ENCODE results near the gene WWOX.
"Not testable (repeated sequence)": the region's sequence is repeated elsewhere in the genome, so short reads cannot be mapped to it uniquely, and the experiment has no call there.

The WWOX gene

DNA sequence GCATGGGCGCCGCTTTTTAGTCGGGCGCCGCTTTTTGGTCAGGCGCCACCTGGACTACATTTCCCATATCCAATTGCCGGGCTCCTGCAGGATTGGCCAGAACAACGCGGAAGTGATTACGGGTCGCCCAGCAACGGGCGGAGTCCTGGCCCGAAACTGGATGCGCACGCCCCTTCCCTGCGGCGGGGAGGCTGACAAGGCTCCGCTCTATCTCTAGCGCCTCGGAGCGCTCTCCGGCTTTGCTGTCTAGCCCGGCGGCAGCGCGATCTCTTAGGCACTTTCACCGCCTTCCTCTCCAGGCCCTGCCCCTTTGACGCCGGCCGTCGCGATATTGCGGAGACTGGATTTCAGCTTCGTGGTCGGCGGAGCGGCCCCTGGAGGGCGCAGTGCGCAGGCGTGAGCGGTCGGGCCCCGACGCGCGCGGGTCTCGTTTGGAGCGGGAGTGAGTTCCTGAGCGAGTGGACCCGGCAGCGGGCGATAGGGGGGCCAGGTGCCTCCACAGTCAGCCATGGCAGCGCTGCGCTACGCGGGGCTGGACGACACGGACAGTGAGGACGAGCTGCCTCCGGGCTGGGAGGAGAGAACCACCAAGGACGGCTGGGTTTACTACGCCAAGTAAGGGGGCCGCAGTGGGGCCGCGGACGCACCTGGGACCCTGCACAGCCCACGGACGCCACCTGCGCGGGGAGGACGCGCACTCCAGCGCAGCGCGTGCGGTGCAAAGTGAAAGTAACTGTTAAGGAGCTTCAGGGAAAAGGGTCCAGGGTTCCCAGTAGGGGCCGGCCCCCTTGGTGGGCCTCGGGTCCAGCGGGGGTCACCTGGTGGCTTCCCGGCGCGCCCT is at the start of gene WWOX:
WWOX (plus strand) TSS at position 384 of the 841 bp plus-strand sequence.
- Histone ChIP-seq H3K27me3 (replicated peaks; ENCODE audit: control insufficient read depth, insufficient read depth, low read length) (no peaks in the 10 kb centered on the region), H3K36me3 (ENCODE audit: control insufficient read depth, insufficient read depth, low read length) (no peaks in the 10 kb centered on the region), H3K4me3 (replicated peaks; ENCODE audit: low read depth, low read length) (peak within 1 kb of the TSS; percentile 80)
- DNase-seq (ENCODE audit: extremely low read depth, insufficient read length) = peak; percentile 98
- TF ChIP-seq, protein P1, sequence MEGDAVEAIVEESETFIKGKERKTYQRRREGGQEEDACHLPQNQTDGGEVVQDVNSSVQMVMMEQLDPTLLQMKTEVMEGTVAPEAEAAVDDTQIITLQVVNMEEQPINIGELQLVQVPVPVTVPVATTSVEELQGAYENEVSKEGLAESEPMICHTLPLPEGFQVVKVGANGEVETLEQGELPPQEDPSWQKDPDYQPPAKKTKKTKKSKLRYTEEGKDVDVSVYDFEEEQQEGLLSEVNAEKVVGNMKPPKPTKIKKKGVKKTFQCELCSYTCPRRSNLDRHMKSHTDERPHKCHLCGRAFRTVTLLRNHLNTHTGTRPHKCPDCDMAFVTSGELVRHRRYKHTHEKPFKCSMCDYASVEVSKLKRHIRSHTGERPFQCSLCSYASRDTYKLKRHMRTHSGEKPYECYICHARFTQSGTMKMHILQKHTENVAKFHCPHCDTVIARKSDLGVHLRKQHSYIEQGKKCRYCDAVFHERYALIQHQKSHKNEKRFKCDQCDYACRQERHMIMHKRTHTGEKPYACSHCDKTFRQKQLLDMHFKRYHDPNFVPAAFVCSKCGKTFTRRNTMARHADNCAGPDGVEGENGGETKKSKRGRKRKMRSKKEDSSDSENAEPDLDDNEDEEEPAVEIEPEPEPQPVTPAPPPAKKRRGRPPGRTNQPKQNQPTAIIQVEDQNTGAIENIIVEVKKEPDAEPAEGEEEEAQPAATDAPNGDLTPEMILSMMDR (IDR thresholded peaks at IDR 0.05; ENCODE audit: insufficient read depth, low read length, poor library complexity, severe bottlenecking) = peak; percentile 97

DNA sequence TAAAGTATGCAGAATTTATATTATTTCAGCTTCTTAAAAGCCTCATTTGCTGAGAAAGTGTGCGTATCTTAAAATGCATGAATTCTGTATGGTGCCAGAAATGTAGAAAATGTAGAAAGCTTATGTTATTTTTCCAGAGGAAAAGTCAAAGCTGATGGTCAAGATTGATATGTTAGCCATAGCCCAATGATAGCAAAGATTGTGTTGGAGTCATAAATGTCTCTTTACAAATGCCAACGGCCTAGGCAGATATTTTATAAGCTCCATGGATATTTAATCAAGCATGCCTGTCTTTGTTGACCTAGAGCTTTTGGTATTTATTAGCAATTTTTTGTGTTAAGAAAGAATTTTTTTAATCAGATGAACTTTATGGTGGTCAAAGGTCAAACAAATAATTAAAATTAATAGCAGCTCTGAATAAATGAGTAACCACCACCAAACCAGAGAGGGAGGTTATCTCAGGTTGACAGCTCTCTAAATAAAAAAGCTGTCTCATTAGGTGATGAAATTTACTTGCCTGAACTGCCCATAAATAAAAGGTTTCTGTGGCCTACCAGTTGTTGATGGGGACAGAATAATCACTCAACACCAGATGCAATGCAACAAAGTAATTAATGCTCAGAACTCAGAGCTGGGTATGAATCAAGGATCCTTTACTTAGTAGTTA is 48.6 kb upstream of the WWOX start:
- Histone ChIP-seq H3K27me3 (replicated peaks; ENCODE audit: control insufficient read depth, insufficient read depth, low read length) (no peaks in the 10 kb centered on the region), H3K4me3 (replicated peaks; ENCODE audit: low read depth, low read length) (no peak overlapping the region), H3K36me3 (ENCODE audit: control insufficient read depth, insufficient read depth, low read length) (no peaks in the 10 kb centered on the region)
- TF ChIP-seq, protein P1 (IDR thresholded peaks at IDR 0.05; ENCODE audit: insufficient read depth, low read length, poor library complexity, severe bottlenecking) = no peak
- no peak for DNase-seq (ENCODE audit: extremely low read depth, insufficient read length)

DNA sequence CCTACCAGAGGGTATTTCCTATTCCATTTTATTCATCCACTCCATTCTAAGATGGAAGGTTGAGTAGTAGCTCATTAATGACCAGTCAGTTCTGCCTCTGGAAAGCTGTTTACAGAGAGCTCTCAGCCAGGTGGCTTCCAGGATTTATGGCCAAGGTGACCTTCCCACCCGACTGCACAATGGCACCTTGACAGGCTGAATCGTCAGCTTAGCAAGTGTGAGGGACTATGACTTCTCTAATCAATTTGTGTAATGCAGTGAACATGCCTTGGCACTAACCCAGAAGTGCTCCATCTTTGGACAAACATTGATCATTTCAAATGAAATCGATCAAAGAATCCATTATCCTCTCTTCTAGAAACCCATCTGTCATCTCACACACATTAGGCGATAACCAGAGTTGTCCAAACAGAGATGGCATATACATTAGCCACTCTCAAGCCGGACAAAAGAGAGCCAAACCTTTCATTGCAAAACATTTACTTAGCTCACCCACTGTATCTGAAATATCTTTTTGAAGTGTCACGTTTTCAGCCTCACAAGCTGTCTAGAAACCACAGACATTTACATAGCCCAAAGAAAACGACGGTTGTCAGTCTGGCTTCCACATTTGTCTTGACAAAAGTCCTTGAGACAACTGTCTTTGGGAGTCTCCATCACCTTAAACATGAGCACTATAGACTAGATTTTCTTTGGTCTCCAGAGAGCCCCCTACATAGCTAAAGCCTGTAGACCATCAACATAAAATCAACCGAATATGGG is 41.5 kb upstream of the WWOX start:
- TF ChIP-seq, protein P1 (IDR thresholded peaks at IDR 0.05; ENCODE audit: insufficient read depth, low read length, poor library complexity, severe bottlenecking) = no peak
- Histone ChIP-seq H3K27me3 (replicated peaks; ENCODE audit: control insufficient read depth, insufficient read depth, low read length) (no peaks in the 10 kb centered on the region; the same call in 1 of the 2 replicates), H3K4me3 (replicated peaks; ENCODE audit: low read depth, low read length) (no peak overlapping the region), H3K36me3 (ENCODE audit: control insufficient read depth, insufficient read depth, low read length) (no peaks in the 10 kb centered on the region)
- DNase-seq (ENCODE audit: extremely low read depth, insufficient read length) = no peak

DNA sequence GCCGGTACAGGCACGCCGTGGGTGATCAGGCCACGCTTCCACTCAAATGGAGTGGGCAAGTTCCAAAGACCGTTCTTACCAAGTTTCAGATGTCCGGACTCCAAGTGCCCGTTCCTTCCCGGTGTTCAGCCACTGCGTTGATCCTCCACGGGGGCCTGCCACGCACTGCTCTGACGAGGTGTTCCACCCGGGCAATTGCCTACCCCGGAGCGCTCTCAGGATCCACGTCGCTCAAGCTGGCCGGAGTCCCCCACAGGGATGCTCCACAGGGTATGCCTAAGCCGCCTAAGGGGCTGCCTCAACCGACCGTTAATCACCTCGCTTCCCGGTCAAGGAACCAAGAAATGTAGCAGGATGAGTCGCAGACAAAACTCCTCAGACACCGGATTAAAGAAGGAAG is 39.6 kb upstream of the WWOX start:
- H3K27me3 ChIP-seq (replicated peaks; ENCODE audit: control insufficient read depth, insufficient read depth, low read length); H3K36me3 ChIP-seq (ENCODE audit: control insufficient read depth, insufficient read depth, low read length); H3K4me3 ChIP-seq (replicated peaks; ENCODE audit: low read depth, low read length); DNase-seq (ENCODE audit: extremely low read depth, insufficient read length): not testable (repeated sequence)

DNA sequence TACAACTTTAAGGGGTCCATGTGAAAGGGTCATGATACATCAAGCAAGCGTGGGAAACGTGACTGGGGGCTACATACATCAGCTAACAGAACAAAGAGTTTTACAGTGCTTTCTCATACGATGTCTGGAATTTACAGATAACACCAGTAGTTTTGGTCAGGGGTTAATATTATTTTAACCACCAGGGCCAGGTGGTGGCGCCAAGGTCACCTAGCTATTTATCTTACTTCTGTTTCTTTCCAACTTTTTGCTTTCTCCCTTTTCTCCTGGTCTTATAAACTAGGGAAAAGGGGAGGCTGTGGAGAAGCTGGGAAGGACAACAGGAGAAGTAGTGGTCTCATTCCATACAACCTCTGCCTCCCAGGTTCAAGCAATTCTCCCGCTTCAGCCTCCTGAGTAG is 39.2 kb upstream of the WWOX start:
- no peaks in the 10 kb centered on the region for H3K36me3 ChIP-seq (ENCODE audit: control insufficient read depth, insufficient read depth, low read length)
- H3K27me3 ChIP-seq (replicated peaks; ENCODE audit: control insufficient read depth, insufficient read depth, low read length) = no peaks in the 10 kb centered on the region; the same call in 1 of the 2 replicates
- TF ChIP-seq, protein P1 (IDR thresholded peaks at IDR 0.05; ENCODE audit: insufficient read depth, low read length, poor library complexity, severe bottlenecking) = no peak
- no peak overlapping the region for H3K4me3 ChIP-seq (replicated peaks; ENCODE audit: low read depth, low read length)
- DNase-seq (ENCODE audit: extremely low read depth, insufficient read length) = no peak

DNA sequence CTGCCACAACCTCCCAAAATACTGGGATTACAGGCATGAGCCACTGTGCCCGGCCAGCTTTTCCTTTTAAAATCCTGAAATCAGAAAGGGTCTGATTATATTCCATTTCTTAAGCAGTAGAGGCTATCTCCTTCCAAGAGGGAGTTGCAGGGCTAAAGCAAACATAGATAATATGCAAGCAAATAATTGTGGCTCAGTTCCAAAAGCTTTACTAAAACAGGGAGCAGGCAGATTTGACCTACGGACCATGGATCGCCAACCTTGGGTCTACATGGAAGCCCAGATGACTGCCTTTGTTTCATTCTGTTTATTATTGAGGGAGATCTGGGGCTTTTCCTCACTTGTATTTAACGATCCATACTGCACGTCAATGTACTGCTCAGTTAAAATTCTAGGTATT is 38.6 kb upstream of the WWOX start:
- Histone ChIP-seq H3K36me3 (ENCODE audit: control insufficient read depth, insufficient read depth, low read length) (no peaks in the 10 kb centered on the region), H3K27me3 (replicated peaks; ENCODE audit: control insufficient read depth, insufficient read depth, low read length) (no peaks in the 10 kb centered on the region; the same call in 1 of the 2 replicates), H3K4me3 (replicated peaks; ENCODE audit: low read depth, low read length) (no peak overlapping the region)
- TF ChIP-seq, protein P1 (IDR thresholded peaks at IDR 0.05; ENCODE audit: insufficient read depth, low read length, poor library complexity, severe bottlenecking) = no peak
- no peak for DNase-seq (ENCODE audit: extremely low read depth, insufficient read length)
